Measurements from ENCODE around the gene CD96.
A peak's percentile ranks its signal among the peaks of the same experiment; 100 is the strongest.

Gene CD96

GRCh38 chr3:111548756-111549155, 6.8 kb downstream of the CD96 start:
- DNase-seq (ENCODE audit: low read depth, low spot score) = no peak

- peak; percentile 10 for DNase-seq (ENCODE audit: low read depth, low spot score)
These were observed 19.9 kb downstream of the CD96 start for GRCh38 chr3:111561902-111562301.

- DNase-seq (ENCODE audit: low read depth, low spot score) = no peak
These were observed 24.8 kb downstream of the CD96 start for GRCh38 chr3:111566844-111567243.

- no peak for DNase-seq (ENCODE audit: low read depth, low spot score)
These were observed 26.4 kb downstream of the CD96 start for GRCh38 chr3:111568355-111568754.

GRCh38 chr3:111568911-111569310, 26.9 kb downstream of the CD96 start:
- no peak for DNase-seq (ENCODE audit: low read depth, low spot score)

GRCh38 chr3:111570404-111571030, 28.5 kb downstream of the CD96 start:
- DNase-seq (ENCODE audit: low read depth, low spot score) = no peak

GRCh38 chr3:111571282-111571681, 29.3 kb downstream of the CD96 start:
- no peak for DNase-seq (ENCODE audit: low read depth, low spot score)

GRCh38 chr3:111571907-111572460, 30.0 kb downstream of the CD96 start:
- DNase-seq (ENCODE audit: low read depth, low spot score) = no peak

- no peak for DNase-seq (ENCODE audit: low read depth, low spot score)
These were observed 35.1 kb downstream of the CD96 start for GRCh38 chr3:111577113-111577512.

GRCh38 chr3:111577798-111578685, 36.0 kb downstream of the CD96 start:
- DNase-seq (ENCODE audit: low read depth, low spot score) = peak; percentile 61

- DNase-seq (ENCODE audit: low read depth, low spot score) = no peak
These were observed 36.9 kb downstream of the CD96 start for GRCh38 chr3:111578867-111579266.

GRCh38 chr3:111579495-111579894, 37.5 kb downstream of the CD96 start:
- no peak for DNase-seq (ENCODE audit: low read depth, low spot score)

GRCh38 chr3:111581403-111582119, 39.6 kb downstream of the CD96 start:
- DNase-seq (ENCODE audit: low read depth, low spot score) = no peak

- DNase-seq (ENCODE audit: low read depth, low spot score) = no peak
These were observed 40.1 kb downstream of the CD96 start for GRCh38 chr3:111582120-111582474.

- DNase-seq (ENCODE audit: low read depth, low spot score) = no peak
These were observed 42.7 kb downstream of the CD96 start for GRCh38 chr3:111584744-111585143.

GRCh38 chr3:111585217-111585616, 43.2 kb downstream of the CD96 start:
- no peak for DNase-seq (ENCODE audit: low read depth, low spot score)

- DNase-seq (ENCODE audit: low read depth, low spot score) = no peak
These were observed 46.5 kb downstream of the CD96 start for GRCh38 chr3:111588527-111588926.

GRCh38 chr3:111589303-111590142, 47.5 kb downstream of the CD96 start:
- DNase-seq (ENCODE audit: low read depth, low spot score) = no peak

- DNase-seq (ENCODE audit: low read depth, low spot score) = no peak
These were observed 48.1 kb downstream of the CD96 start for GRCh38 chr3:111590143-111590491.

- no peak for DNase-seq (ENCODE audit: low read depth, low spot score)
These were observed 49.6 kb downstream of the CD96 start for GRCh38 chr3:111591555-111591954.

- no peak for DNase-seq (ENCODE audit: low read depth, low spot score)
These were observed 50.1 kb downstream of the CD96 start for GRCh38 chr3:111592143-111592542.

All from ELF-1 (cell line).